CD8-positive, alpha-beta memory T cell (primary cell): Measurements from ENCODE around the gene GAPVD1. TPM values are rescaled to one million over a fixed set of nuclear protein-coding genes. Genes with fewer than 3 reads are reported as not detected.
"Not testable (repeated sequence)": the region's sequence is repeated elsewhere in the genome, so short reads cannot be mapped to it uniquely, and the experiment has no call there.

Experiments
- CTCF ChIA-PET: fragments of 350-600 bp; sonication (Branson Sonifier 250); formaldehyde crosslinking; loops from one replicate; lab custom pipeline; 2021; ENCODE audit warnings: antibody characterized with exemption; lab: Charles Lee
- POLR2A ChIA-PET: fragments of 350-600 bp; sonication (Branson Sonifier 250); formaldehyde crosslinking; loops from one replicate; lab custom pipeline; 2021; ENCODE audit warnings: antibody characterized with exemption; lab: Charles Lee
- DNase-seq, 5 donors: peaks; one replicate each; pipeline versions ENCODE4 v3.0.0 to v3.0.0-alpha.2; 2020 to 2022; ENCODE audit warnings: mixed read lengths in 1 of 5
- H3K27ac ChIP-seq: one replicate; pipeline ENCODE4 v1.7.0; 2013; ENCODE audit warnings: low read depth, mild to moderate bottlenecking, low read length, moderate library complexity
- H3K27me3 ChIP-seq: 2 replicates; pipeline ENCODE4 v1.7.0; 2013; ENCODE audit warnings: low read length, mild to moderate bottlenecking; ENCODE audit not compliant: insufficient read depth, poor library complexity, severe bottlenecking
- H3K36me3 ChIP-seq: 2 replicates; pipeline ENCODE4 v1.7.0; 2013; ENCODE audit warnings: mild to moderate bottlenecking, low read length, moderate library complexity; ENCODE audit not compliant: insufficient read depth
- H3K4me1 ChIP-seq: 2 replicates; pipeline ENCODE4 v1.7.0; 2013; ENCODE audit warnings: mild to moderate bottlenecking, low read length, moderate library complexity; ENCODE audit not compliant: insufficient read depth
- H3K4me3 ChIP-seq: 2 replicates; pipeline ENCODE4 v1.7.0; 2013; ENCODE audit warnings: mild to moderate bottlenecking, low read length
- H3K9me3 ChIP-seq: 2 replicates; pipeline ENCODE4 v1.7.0; 2013; ENCODE audit warnings: mild to moderate bottlenecking, low read length
- H3K27ac Mint-ChIP-seq, 8 donors: one replicate each; pipeline ENCODE4 v1.8.0; 2020 to 2021; ENCODE audit warnings: mixed read lengths in 8 of 8, mild to moderate bottlenecking in 6 of 8, inconsistent platforms in 3 of 8, moderate library complexity in 3 of 8
- H3K27me3 Mint-ChIP-seq, 2 donors: one replicate each; pipeline ENCODE4 v1.8.0; 2020 to 2021; ENCODE audit warnings: mixed read lengths in 2 of 2, mild to moderate bottlenecking in 1 of 2, moderate library complexity in 1 of 2
- H3K36me3 Mint-ChIP-seq, 3 donors: one replicate each; pipeline ENCODE4 v1.8.0; 2020 to 2021; ENCODE audit warnings: mixed read lengths in 3 of 3, inconsistent platforms in 1 of 3, mild to moderate bottlenecking in 1 of 3
- H3K4me1 Mint-ChIP-seq, 3 donors: one replicate each; pipeline ENCODE4 v1.8.0; 2020 to 2021; ENCODE audit warnings: mixed read lengths in 3 of 3, inconsistent platforms in 1 of 3, mild to moderate bottlenecking in 1 of 3
- H3K4me3 Mint-ChIP-seq, 7 donors: one replicate each; pipeline ENCODE4 v1.8.0; 2020 to 2021; ENCODE audit warnings: mixed read lengths in 7 of 7, mild to moderate bottlenecking in 6 of 7, moderate library complexity in 4 of 7, inconsistent platforms in 2 of 7
- H3K9me3 Mint-ChIP-seq, 5 donors: one replicate each; pipeline ENCODE4 v1.8.0; 2020 to 2022; ENCODE audit warnings: mixed read lengths in 5 of 5, mild to moderate bottlenecking in 3 of 5, moderate library complexity in 2 of 5, inconsistent platforms in 1 of 5
- polyA plus RNA-seq: library from polyadenylated mRNA; unstranded; fragments of 300-500 nt; fragmentation: Illumina TruSeq; gene quantifications from one replicate; pipeline ENCODE4 v1.2.3, GENCODE V29; 2021
- total RNA-seq, 2 experiments: library from RNA; stranded (reverse); gene quantifications; one replicate each; pipeline ENCODE4 v1.2.3, GENCODE V29; 2021

The GAPVD1 gene
- total and polyA plus RNA-seq, 3 experiments from 2014 or later: 42.7 to 55.4 (median 44.8) TPM

DNA sequence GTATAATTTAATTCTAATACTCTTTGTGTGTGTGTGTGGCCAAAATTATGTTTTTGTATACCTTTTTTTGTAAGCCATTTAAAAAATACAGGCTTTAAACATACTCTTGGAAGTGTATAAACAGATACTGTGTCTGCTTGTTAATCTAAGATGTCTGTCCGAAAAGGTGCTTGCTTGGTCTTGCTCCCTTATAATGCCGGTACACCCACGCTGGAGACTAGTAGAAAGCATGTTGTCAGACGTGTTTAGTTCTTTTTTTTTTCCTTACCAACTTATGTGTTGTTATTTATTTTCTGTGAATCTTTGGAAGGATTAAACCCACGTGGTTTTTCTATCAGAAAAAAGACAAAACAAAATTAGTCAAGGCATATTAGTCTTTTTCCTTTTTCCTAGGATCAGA lies 9.5 kb downstream of the GAPVD1 start:
- H3K4me3 ChIP-seq: no peak overlapping the region
- peaks cover 33 to 60% (median 46%) of the 10 kb centered on the region in 3 donors for H3K4me1 Mint-ChIP-seq
- peak overlapping the region in 1 of 8 donors; percentile 23 for H3K27ac Mint-ChIP-seq
- peaks cover 7% of the 10 kb centered on the region for H3K4me1 ChIP-seq
- no peaks in the 10 kb centered on the region for H3K27me3 ChIP-seq
- CTCF ChIA-PET: interaction anchor here (0.6 kb wide), 1 partner anchor 16 kb away, joined by 3 read pairs; no protein-coding TSS in a partner anchor
- POLR2A ChIA-PET: no interaction called here
- H3K9me3 ChIP-seq: no peaks in the 10 kb centered on the region
- H3K36me3 ChIP-seq: no peaks in the 10 kb centered on the region
- H3K27me3 Mint-ChIP-seq: no peaks in the 10 kb centered on the region
- peaks cover 0 to 32% (median 5%) of the 10 kb centered on the region in 3 donors for H3K36me3 Mint-ChIP-seq
- no peak overlapping the region for H3K4me3 Mint-ChIP-seq
- no peaks in the 10 kb centered on the region for H3K9me3 Mint-ChIP-seq
- no peak overlapping the region for H3K27ac ChIP-seq
- DNase-seq: no peak

GRCh38 chr9:125272697-125273096 lies 11.1 kb downstream of the GAPVD1 start:
- H3K36me3 Mint-ChIP-seq: peaks cover 0 to 27% (median 6%) of the 10 kb centered on the region in 3 donors
- peak overlapping the region in 1 of 8 donors; percentile 18 for H3K27ac Mint-ChIP-seq
- H3K27me3 Mint-ChIP-seq: no peaks in the 10 kb centered on the region
- no peak overlapping the region for H3K4me3 Mint-ChIP-seq
- peaks cover 40 to 63% (median 49%) of the 10 kb centered on the region in 3 donors for H3K4me1 Mint-ChIP-seq
- Histone ChIP-seq H3K27me3 (no peaks in the 10 kb centered on the region), H3K27ac (no peak overlapping the region), H3K9me3 (no peaks in the 10 kb centered on the region), H3K4me1 (peaks cover 7% of the 10 kb centered on the region), H3K4me3 (no peak overlapping the region), H3K36me3 (no peaks in the 10 kb centered on the region)
- no peak for DNase-seq
- ChIA-PET CTCF (no interaction called here), POLR2A (no interaction called here)
- H3K9me3 Mint-ChIP-seq: no peaks in the 10 kb centered on the region

- no peak overlapping the region for H3K4me3 Mint-ChIP-seq
- peaks cover 23 to 38% (median 34%) of the 10 kb centered on the region in 3 donors for H3K4me1 Mint-ChIP-seq
- H3K27ac Mint-ChIP-seq: no peak overlapping the region
- H3K27ac ChIP-seq: no peak overlapping the region
- CTCF ChIA-PET: interaction anchor here (0.9 kb wide), 1 partner anchor 15 kb away, joined by 3 read pairs; the partner anchor contains the start of gene GAPVD1
- H3K27me3 ChIP-seq: no peaks in the 10 kb centered on the region
- H3K27me3 Mint-ChIP-seq: no peaks in the 10 kb centered on the region
- DNase-seq: no peak
- H3K9me3 ChIP-seq: no peaks in the 10 kb centered on the region
- H3K36me3 ChIP-seq: no peaks in the 10 kb centered on the region
- POLR2A ChIA-PET: no interaction called here
- no peak overlapping the region for H3K4me3 ChIP-seq
- peaks cover 7% of the 10 kb centered on the region for H3K4me1 ChIP-seq
- no peaks in the 10 kb centered on the region for H3K9me3 Mint-ChIP-seq
- H3K36me3 Mint-ChIP-seq: peaks cover 0 to 13% (median 4%) of the 10 kb centered on the region in 3 donors
These were observed 15.1 kb downstream of the GAPVD1 start for GRCh38 chr9:125276771-125277170.

- ChIA-PET POLR2A (no interaction called here), CTCF (no interaction called here)
- Histone ChIP-seq H3K36me3 (no peaks in the 10 kb centered on the region), H3K27me3 (no peaks in the 10 kb centered on the region), H3K4me3 (no peak overlapping the region), H3K27ac (no peak overlapping the region), H3K9me3 (no peaks in the 10 kb centered on the region), H3K4me1 (peaks cover 4% of the 10 kb centered on the region)
- no peak for DNase-seq
- H3K36me3 Mint-ChIP-seq: peaks cover 0 to 10% (median 6%) of the 10 kb centered on the region in 3 donors
- H3K27me3 Mint-ChIP-seq: no peaks in the 10 kb centered on the region
- H3K4me3 Mint-ChIP-seq: no peak overlapping the region
- no peak overlapping the region for H3K27ac Mint-ChIP-seq
- no peaks in the 10 kb centered on the region for H3K9me3 Mint-ChIP-seq
- H3K4me1 Mint-ChIP-seq: peaks cover 22 to 35% (median 29%) of the 10 kb centered on the region in 3 donors
These were observed 15.8 kb downstream of the GAPVD1 start for GRCh38 chr9:125277411-125277810.

GRCh38 chr9:125280945-125281344 lies 19.3 kb downstream of the GAPVD1 start:
- DNase-seq: no peak
- peaks cover 18 to 29% (median 26%) of the 10 kb centered on the region in 3 donors for H3K4me1 Mint-ChIP-seq
- H3K27ac Mint-ChIP-seq: no peak overlapping the region
- ChIA-PET POLR2A (no interaction called here), CTCF (no interaction called here)
- Histone ChIP-seq H3K4me1 (no peaks in the 10 kb centered on the region), H3K27ac (no peak overlapping the region), H3K36me3 (no peaks in the 10 kb centered on the region), H3K9me3 (no peaks in the 10 kb centered on the region), H3K4me3 (no peak overlapping the region), H3K27me3 (no peaks in the 10 kb centered on the region)
- no peak overlapping the region for H3K4me3 Mint-ChIP-seq
- H3K27me3 Mint-ChIP-seq: no peaks in the 10 kb centered on the region
- peaks cover 0 to 17% (median 5%) of the 10 kb centered on the region in 3 donors for H3K36me3 Mint-ChIP-seq
- no peaks in the 10 kb centered on the region for H3K9me3 Mint-ChIP-seq

GRCh38 chr9:125284855-125285254 lies 23.2 kb downstream of the GAPVD1 start:
- H3K4me3 Mint-ChIP-seq: no peak overlapping the region
- no peak overlapping the region for H3K27ac Mint-ChIP-seq
- Histone ChIP-seq H3K27me3 (no peaks in the 10 kb centered on the region), H3K27ac (peak overlapping the region; percentile 33), H3K4me1 (no peaks in the 10 kb centered on the region), H3K9me3 (no peaks in the 10 kb centered on the region), H3K36me3 (no peaks in the 10 kb centered on the region), H3K4me3 (no peak overlapping the region)
- POLR2A ChIA-PET: interaction anchor here (0.5 kb wide), 1 partner anchor 89 kb away, joined by 12 read pairs; no protein-coding TSS in a partner anchor
- H3K27me3 Mint-ChIP-seq: no peaks in the 10 kb centered on the region
- peaks cover 17 to 25% (median 23%) of the 10 kb centered on the region in 3 donors for H3K4me1 Mint-ChIP-seq
- DNase-seq: no peak
- CTCF ChIA-PET: interaction anchor here (1.6 kb wide), 1 partner anchor 141 kb away, joined by 4 read pairs; the partner anchor contains the start of gene SCAI
- H3K36me3 Mint-ChIP-seq: peaks cover 0 to 13% (median 4%) of the 10 kb centered on the region in 3 donors
- H3K9me3 Mint-ChIP-seq: no peaks in the 10 kb centered on the region

DNA sequence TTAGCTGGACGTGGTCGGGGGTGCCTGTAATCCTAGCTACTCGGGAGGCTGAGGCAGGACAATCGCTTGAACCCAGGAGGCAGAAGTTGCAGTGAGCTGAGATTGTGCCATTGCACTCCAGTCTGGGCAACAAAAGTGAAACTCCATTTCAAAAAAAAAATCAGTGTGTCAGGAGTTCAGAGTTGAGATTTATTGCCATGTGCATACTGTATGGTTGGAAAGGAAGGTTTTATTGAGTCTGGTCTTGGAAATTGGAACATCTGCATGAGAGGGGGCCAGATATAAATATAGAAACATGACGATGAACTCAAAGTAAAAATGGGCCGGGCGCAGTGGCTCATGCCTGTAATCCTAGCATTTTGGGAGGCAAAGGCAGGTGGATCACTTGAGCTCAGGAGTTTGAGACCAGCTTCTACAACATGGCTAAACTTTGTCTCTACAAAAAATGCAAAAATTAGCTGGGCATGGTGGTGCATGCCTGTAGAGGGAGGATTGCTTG lies 25.4 kb downstream of the GAPVD1 start:
- peaks cover 0 to 13% (median 4%) of the 10 kb centered on the region in 3 donors for H3K36me3 Mint-ChIP-seq
- H3K9me3 Mint-ChIP-seq, H3K27ac ChIP-seq, DNase-seq, H3K27me3 ChIP-seq, H3K9me3 ChIP-seq, CTCF ChIA-PET, H3K36me3 ChIP-seq, POLR2A ChIA-PET, H3K27me3 Mint-ChIP-seq, H3K4me3 ChIP-seq, H3K4me3 Mint-ChIP-seq: not testable (repeated sequence)
- peaks cover 10% of the 10 kb centered on the region for H3K4me1 ChIP-seq
- H3K27ac Mint-ChIP-seq: peak overlapping the region in 2 of 8 donors; percentile 42 to 83
- peaks cover 17 to 25% (median 23%) of the 10 kb centered on the region in 3 donors for H3K4me1 Mint-ChIP-seq

DNA sequence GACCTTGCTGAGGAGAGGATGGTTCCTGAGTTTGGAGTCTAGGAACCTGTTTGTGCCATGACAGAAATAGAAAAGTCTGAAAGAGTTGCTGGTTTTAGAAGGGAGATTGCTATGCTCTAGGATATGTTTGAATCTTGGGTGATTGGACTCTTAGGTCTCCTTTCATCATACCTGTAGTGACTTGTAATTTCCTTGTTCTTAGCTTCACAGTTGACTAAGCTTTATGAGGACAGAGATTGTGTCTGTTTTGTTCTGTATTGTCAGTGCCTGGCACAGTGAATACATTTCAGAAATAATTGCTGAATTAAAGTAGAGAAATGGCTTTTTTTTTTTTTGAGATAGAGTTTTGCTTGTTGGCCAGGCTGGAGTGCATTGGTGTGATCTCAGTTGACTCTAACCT lies 31.5 kb downstream of the GAPVD1 start:
- no peaks in the 10 kb centered on the region for H3K36me3 ChIP-seq
- H3K4me3 ChIP-seq: no peak overlapping the region
- Mint-ChIP-seq H3K27ac (no peak overlapping the region), H3K4me1 (peaks cover 8 to 17% (median 11%) of the 10 kb centered on the region in 3 donors), H3K4me3 (no peak overlapping the region), H3K9me3 (no peaks in the 10 kb centered on the region), H3K36me3 (peaks cover 0 to 11% (median 0%) of the 10 kb centered on the region in 3 donors), H3K27me3 (no peaks in the 10 kb centered on the region)
- no peak for DNase-seq
- no peaks in the 10 kb centered on the region for H3K9me3 ChIP-seq
- POLR2A ChIA-PET: interaction anchor here (0.7 kb wide), 2 partner anchors 17 to 80 kb away, joined by 3 to 4 read pairs; no protein-coding TSS in a partner anchor
- H3K4me1 ChIP-seq: peaks cover 18% of the 10 kb centered on the region
- H3K27ac ChIP-seq: no peak overlapping the region
- no peaks in the 10 kb centered on the region for H3K27me3 ChIP-seq
- CTCF ChIA-PET: no interaction called here
